Raji (cell line): ENCODE data around the gene OPRL1.

ENCODE experiments used
- POLR2A ChIP-seq: IDR thresholded peaks from 2 replicates; pipeline ENCODE4 v1.6.1; 2011; ENCODE audit warnings: low read depth, low read length, control low read depth; ENCODE audit not compliant: insufficient read depth

OPRL1 gene

GRCh38 chr20:64062596-64063388, 17.1 kb upstream of the OPRL1 start, which contains the start of gene TCEA2:
Gene TCEA2 (plus strand): TSS chr20:64063198. CDS start chr20:64063313, 115 bp downstream.
- TF ChIP-seq POLR2A = peak; percentile 73

- no peak for TF ChIP-seq POLR2A
Observed at GRCh38 chr20:64063389-64064144, 16.3 kb upstream of the OPRL1 start.

- TF ChIP-seq POLR2A = 0 out of 2 replicates have a peak, but pooled peaks have one; percentile 14
Observed at GRCh38 chr20:64064145-64064698, 15.7 kb upstream of the OPRL1 start.

GRCh38 chr20:64065062-64065973, 14.6 kb upstream of the OPRL1 start:
- peak; percentile 11; the same call in 1 of the 2 replicates for TF ChIP-seq POLR2A

- no peak for TF ChIP-seq POLR2A
Observed at GRCh38 chr20:64065974-64066343, 13.9 kb upstream of the OPRL1 start.

GRCh38 chr20:64067005-64067632, 12.8 kb upstream of the OPRL1 start:
- no peak for TF ChIP-seq POLR2A

- no peak for TF ChIP-seq POLR2A
Observed at GRCh38 chr20:64067733-64068307, 12.1 kb upstream of the OPRL1 start.

GRCh38 chr20:64068386-64069208, 11.3 kb upstream of the OPRL1 start:
- TF ChIP-seq POLR2A = no peak

- no peak for TF ChIP-seq POLR2A
Observed at GRCh38 chr20:64069209-64069613, 10.7 kb upstream of the OPRL1 start.

GRCh38 chr20:64069614-64070243, 10.2 kb upstream of the OPRL1 start:
- no peak; the same call in 1 of the 2 replicates for TF ChIP-seq POLR2A

GRCh38 chr20:64070244-64070993, 9.5 kb upstream of the OPRL1 start:
- no peak; the same call in 1 of the 2 replicates for TF ChIP-seq POLR2A
